GM21423 (cell line): Measurements from ENCODE around the gene NDRG2.
"Not testable (repeated sequence)": the region's sequence is repeated elsewhere in the genome, so short reads cannot be mapped to it uniquely, and the experiment has no call there.

Source experiments
- ATAC-seq: cut with Tn5 transposase; IDR thresholded peaks from one replicate; pipeline ENCODE4 v1.9.1; 2021; ENCODE audit warnings: mild to moderate bottlenecking, moderate library complexity; ENCODE audit not compliant: unreplicated experiment

NDRG2 gene

GRCh38 chr14:21015312-21015711, 9.5 kb downstream of the NDRG2 start:
- ATAC-seq: no peak

- no peak for ATAC-seq
Measured at GRCh38 chr14:21014761-21015190, 10.1 kb downstream of the NDRG2 start.

- ATAC-seq: no peak
Measured at GRCh38 chr14:21011136-21011535, 13.7 kb downstream of the NDRG2 start.

- ATAC-seq: not testable (repeated sequence)
Measured at GRCh38 chr14:21009721-21010120, 15.1 kb downstream of the NDRG2 start.

- ATAC-seq: no peak
Measured at GRCh38 chr14:21003788-21004346, 21.0 kb downstream of the NDRG2 start.

- ATAC-seq: no peak
Measured at GRCh38 chr14:21001218-21001617, 23.6 kb downstream of the NDRG2 start.

GRCh38 chr14:20999591-20999990, 25.3 kb downstream of the NDRG2 start:
- no peak for ATAC-seq

- ATAC-seq: no peak
Measured at GRCh38 chr14:20998674-20999366, 26.0 kb downstream of the NDRG2 start, which contains the start of gene SLC39A2. Gene SLC39A2 (plus strand): TSS chr14:20999293. CDS start chr14:20999447, 154 bp downstream.

GRCh38 chr14:20998139-20998538, 26.7 kb downstream of the NDRG2 start:
- no peak for ATAC-seq

GRCh38 chr14:20997564-20997963, 27.3 kb downstream of the NDRG2 start:
- no peak for ATAC-seq

- ATAC-seq: no peak
Measured at GRCh38 chr14:20997115-20997514, 27.7 kb downstream of the NDRG2 start.

GRCh38 chr14:20996521-20996920, 28.3 kb downstream of the NDRG2 start:
- no peak for ATAC-seq

- ATAC-seq: peak; percentile 95
Measured at GRCh38 chr14:20989787-20990600, 34.9 kb downstream of the NDRG2 start, which contains the start of gene METTL17. Gene METTL17 (plus strand): TSS chr14:20989980. CDS start chr14:20990003, 23 bp downstream.

- no peak for ATAC-seq
Measured at GRCh38 chr14:20989471-20989786, 35.4 kb downstream of the NDRG2 start.

GRCh38 chr14:20988717-20989470, 36.0 kb downstream of the NDRG2 start:
- ATAC-seq: no peak

GRCh38 chr14:20986811-20987210, 38.0 kb downstream of the NDRG2 start:
- no peak for ATAC-seq

GRCh38 chr14:20985650-20986049, 39.2 kb downstream of the NDRG2 start:
- ATAC-seq: not testable (repeated sequence)

GRCh38 chr14:20982646-20983369, 42.1 kb downstream of the NDRG2 start:
- no peak for ATAC-seq

- ATAC-seq: no peak
Measured at GRCh38 chr14:20980906-20981305, 44.0 kb downstream of the NDRG2 start.

GRCh38 chr14:20978687-20979086, 46.2 kb downstream of the NDRG2 start:
- ATAC-seq: no peak
